HepG2 (cell line): Measurements from ENCODE around the gene AFAP1L2. TPM values are rescaled to one million over a fixed set of nuclear protein-coding genes. Genes with fewer than 3 reads are reported as not detected.
A peak's percentile ranks its signal among the peaks of the same experiment; 100 is the strongest.

ENCODE experiments used
- ATAC-seq: fragments of 200-7000 bp; cut with Tn5 transposase; 3 replicates; pipeline ENCODE4 v1.9.1; 2020; ENCODE audit warnings: mild to moderate bottlenecking, moderate library complexity
- BruUV-seq: library from RNA; stranded (reverse); fragments of 400-500 nt; replicated peaks from 2 replicates; lab custom pipeline; 2021; lab: Mats Ljungman, UMichigan
- CTCF ChIA-PET: fragments of 300-600 bp; formaldehyde crosslinking; extraction: SDS; loops from one replicate; lab custom pipeline; 2021; ENCODE audit warnings: low total read pairs, inconsistent platforms, low intra/inter-chr PET ratio; lab: Yijun Ruan, JAX
- POLR2A ChIA-PET: fragments of 350-600 bp; sonication (Branson Sonifier 250); formaldehyde crosslinking; loops from one replicate; lab custom pipeline; 2020; ENCODE audit warnings: antibody characterized with exemption, inconsistent platforms; lab: Yijun Ruan, JAX
- DNase-seq: peaks from one replicate; pipeline ENCODE4 v3.0.0-alpha.2; 2015; ENCODE audit warnings: low spot score
- FAIRE-seq: peaks from 3 replicates; lab custom pipeline; 2011; peaks lifted over from hg19 to GRCh38; lab: Jason Lieb, UNC
- H2AFZ ChIP-seq: one replicate; pipeline ENCODE4 v1.6.1; 2011; ENCODE audit warnings: low read length, inconsistent platforms
- H3K27ac ChIP-seq: fragments of 300-600 bp; 3 replicates; pipeline ENCODE4 v1.8.0; 2011; ENCODE audit warnings: mixed run types, mild to moderate bottlenecking, mixed read lengths, low read length, inconsistent platforms; ENCODE audit not compliant: insufficient read depth; ENCODE audit errors: extremely low read length
- H3K27me3 ChIP-seq, 2 experiments: fragments of 200-600 bp in 1 of 2; 2 replicates in 1 of 2; 3 replicates in 1 of 2; pipeline versions ENCODE4 v1.6.0 to v1.8.0; 2011; ENCODE audit warnings: low read length in 2 of 2, mild to moderate bottlenecking in 2 of 2, moderate library complexity in 2 of 2, inconsistent platforms in 1 of 2; ENCODE audit not compliant: insufficient read depth in 2 of 2, control insufficient read depth in 1 of 2
- H3K36me3 ChIP-seq, 2 experiments: fragments of 200-600 bp in 1 of 2; replicated peaks in 1 of 2; 2 replicates in 1 of 2; 3 replicates in 1 of 2; pipeline versions ENCODE4 v1.5.1 to v1.8.0; 2011; ENCODE audit warnings: low read length in 2 of 2, inconsistent platforms in 1 of 2; ENCODE audit not compliant: insufficient read depth in 2 of 2, control insufficient read depth in 1 of 2
- H3K4me1 ChIP-seq: 2 replicates; pipeline ENCODE4 v1.5.1; 2012; ENCODE audit warnings: low read length, inconsistent platforms; ENCODE audit not compliant: insufficient read depth
- H3K4me2 ChIP-seq: 2 replicates; pipeline ENCODE4 v1.6.0; 2011; ENCODE audit warnings: low read depth, low read length, inconsistent platforms
- H3K4me3 ChIP-seq, 3 experiments: fragments of 200-600 bp in 1 of 3; sonication (generic), shearing (Covaris generic) in 1 of 3; replicated peaks in 1 of 3; 2 replicates each; pipeline ENCODE4 v1.5.1; 2011 to 2016; ENCODE audit warnings: low read length in 3 of 3, inconsistent platforms in 2 of 3, low read depth in 2 of 3, mild to moderate bottlenecking in 2 of 3, control low read depth in 1 of 3, mixed read lengths in 1 of 3; ENCODE audit not compliant: insufficient read depth in 1 of 3
- H3K79me2 ChIP-seq: one replicate; pipeline ENCODE4 v1.6.1; 2011; ENCODE audit warnings: low read length, inconsistent platforms; ENCODE audit not compliant: insufficient read depth
- H3K9ac ChIP-seq: 2 replicates; pipeline ENCODE4 v1.6.0; 2011; ENCODE audit warnings: mild to moderate bottlenecking, low read depth, low read length, inconsistent platforms; ENCODE audit not compliant: insufficient read depth
- H3K9me3 ChIP-seq: 2 replicates; pipeline ENCODE4 v1.5.1; 2012; ENCODE audit warnings: mild to moderate bottlenecking, low read length
- H4K20me1 ChIP-seq: 2 replicates; pipeline ENCODE4 v1.6.0; 2011; ENCODE audit warnings: inconsistent platforms, mild to moderate bottlenecking, low read length, moderate library complexity; ENCODE audit not compliant: insufficient read depth
- RBM22 ChIP-seq: fragments of 200-400 bp; formaldehyde crosslinking; optimal IDR thresholded peaks from 2 replicates; pipeline ENCODE3; 2017; ENCODE audit warnings: mild to moderate bottlenecking, low read length, moderate library complexity
- WGBS: methylation state at CpG from one replicate; pipeline ENCODE4 v1.1.6; 2017; ENCODE audit warnings: low lambda C conversion rate; 5-methylcytosine and 5-hydroxymethylcytosine counted together
- in situ Hi-C: cut with HindIII; loops from 2 replicates; pipeline ENCODE4 v1.10.0; 2017; ENCODE audit warnings: low pct_unique_long_range_greater_than_20kb; ENCODE audit not compliant: extremely low pct_ligation_motif_present
- intact Hi-C: fragments of 100-400 bp; cut with micrococcal nuclease; formaldehyde crosslinking; loops from one replicate; pipeline ENCODE4 v1.10.0; 2022; ENCODE audit not compliant: unreplicated experiment
- polyA plus RNA-seq, 8 experiments: library from polyadenylated mRNA; depleted of rRNA in 3 of 8; stranded (reverse) in 7 of 8; unstranded in 1 of 8; fragments of >200 nt; fragmentation: Illumina TruSeq in 4 of 8; extraction: Trizol in 4 of 8; gene quantifications; 2 replicates each; pipeline versions ENCODE4 v1.2.1 to v1.2.3, GENCODE V29; 2011 to 2016; ENCODE audit warnings: low read depth in 4 of 8, missing spikeins in 1 of 8, mixed read lengths in 1 of 8; ENCODE audit not compliant: insufficient read depth in 1 of 8
- total RNA-seq, 5 experiments: library from RNA; depleted of rRNA; stranded (reverse); fragments of >200 nt; fragmentation: Illumina TruSeq; extraction: Trizol; gene quantifications; 2 replicates each; pipeline ENCODE4 v1.2.3, GENCODE V29; 2016; ENCODE audit warnings: low read depth in 1 of 5
- TF ChIP-seq, protein P1 (sequence below): sonication (generic); formaldehyde crosslinking; IDR thresholded peaks from 2 replicates; pipeline ENCODE4 v1.9.0; 2021; ENCODE audit warnings: missing genetic modification reagents, borderline replicate concordance

Gene AFAP1L2
- total and polyA plus RNA-seq, 2 of the 13 experiments (the other 11 are each of a cell fraction or from before 2014, with no cell fraction given), result not detected

DNA sequence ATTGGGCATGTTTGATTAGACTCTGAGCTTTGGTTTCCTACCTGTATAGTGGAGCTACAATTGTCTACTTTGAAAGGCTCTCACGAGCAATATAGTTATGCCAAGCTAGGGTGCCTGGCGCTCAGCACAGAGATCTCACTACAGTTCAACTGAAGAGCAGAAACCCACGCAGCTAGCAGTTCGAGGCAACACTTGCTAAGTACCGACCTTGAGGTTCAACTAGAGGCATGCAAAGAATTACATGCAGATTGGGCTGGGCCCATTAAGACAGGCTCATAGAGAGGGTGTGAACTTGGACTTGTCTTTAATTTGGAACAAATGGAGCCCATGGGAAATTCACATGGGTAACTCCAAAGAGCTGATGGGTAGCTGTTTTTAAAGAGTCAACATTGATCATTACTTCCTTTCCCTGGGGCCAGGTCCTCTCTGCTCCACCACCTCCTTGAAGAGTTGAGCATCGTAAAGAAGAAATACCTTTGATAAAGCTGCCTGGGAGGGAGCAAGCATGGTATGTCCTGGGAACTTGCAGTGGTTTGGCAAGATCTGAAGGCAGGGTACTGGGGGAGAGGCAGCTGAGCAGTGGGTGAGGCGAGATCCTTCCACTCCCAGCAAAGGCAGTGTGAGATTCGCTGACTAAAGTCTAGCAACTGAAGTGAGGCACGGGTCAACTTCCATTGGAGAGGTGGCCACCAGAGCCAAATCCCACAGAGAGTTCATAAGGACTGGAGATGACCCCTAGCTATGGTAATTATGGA, 25.5 kb upstream of the AFAP1L2 start:
- Histone ChIP-seq H2AFZ (no peak overlapping the region), H3K4me3 (no peak overlapping the region), H3K36me3 (peaks cover 7 to 10% of the 10 kb centered on the region in 2 experiments; a peak in 3 of 5 replicates), H3K4me2 (no peak overlapping the region), H4K20me1 (no peaks in the 10 kb centered on the region), H3K9me3 (no peaks in the 10 kb centered on the region), H3K4me1 (no peaks in the 10 kb centered on the region), H3K9ac (no peak overlapping the region), H3K79me2 (no peaks in the 10 kb centered on the region), H3K27me3 (no peaks in the 10 kb centered on the region), H3K27ac (no peak overlapping the region)
- no TSS peak for BruUV-seq
- ATAC-seq, result no peak
- in situ Hi-C loops (no loop called here), intact Hi-C loops (no loop called here)
- WGBS, result 96% methylated on average over 7 of the region's 9 CpGs
- POLR2A ChIA-PET, result no interaction called here
- TF ChIP-seq RBM22, result peak; percentile 24
- TF ChIP-seq, protein P1, sequence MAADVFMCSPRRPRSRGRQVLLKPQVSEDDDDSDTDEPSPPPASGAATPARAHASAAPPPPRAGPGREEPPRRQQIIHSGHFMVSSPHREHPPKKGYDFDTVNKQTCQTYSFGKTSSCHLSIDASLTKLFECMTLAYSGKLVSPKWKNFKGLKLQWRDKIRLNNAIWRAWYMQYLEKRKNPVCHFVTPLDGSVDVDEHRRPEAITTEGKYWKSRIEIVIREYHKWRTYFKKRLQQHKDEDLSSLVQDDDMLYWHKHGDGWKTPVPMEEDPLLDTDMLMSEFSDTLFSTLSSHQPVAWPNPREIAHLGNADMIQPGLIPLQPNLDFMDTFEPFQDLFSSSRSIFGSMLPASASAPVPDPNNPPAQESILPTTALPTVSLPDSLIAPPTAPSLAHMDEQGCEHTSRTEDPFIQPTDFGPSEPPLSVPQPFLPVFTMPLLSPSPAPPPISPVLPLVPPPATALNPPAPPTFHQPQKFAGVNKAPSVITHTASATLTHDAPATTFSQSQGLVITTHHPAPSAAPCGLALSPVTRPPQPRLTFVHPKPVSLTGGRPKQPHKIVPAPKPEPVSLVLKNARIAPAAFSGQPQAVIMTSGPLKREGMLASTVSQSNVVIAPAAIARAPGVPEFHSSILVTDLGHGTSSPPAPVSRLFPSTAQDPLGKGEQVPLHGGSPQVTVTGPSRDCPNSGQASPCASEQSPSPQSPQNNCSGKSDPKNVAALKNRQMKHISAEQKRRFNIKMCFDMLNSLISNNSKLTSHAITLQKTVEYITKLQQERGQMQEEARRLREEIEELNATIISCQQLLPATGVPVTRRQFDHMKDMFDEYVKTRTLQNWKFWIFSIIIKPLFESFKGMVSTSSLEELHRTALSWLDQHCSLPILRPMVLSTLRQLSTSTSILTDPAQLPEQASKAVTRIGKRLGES (CRISPR knock-in tag), result no peak
- no peak for DNase-seq
- no peak for FAIRE-seq
- CTCF ChIA-PET, result no interaction called here
